Measurements from ENCODE around the gene KCTD18. TPM values are rescaled to one million over a fixed set of nuclear protein-coding genes. Genes with fewer than 3 reads are reported as not detected.

The KCTD18 gene
- total and polyA plus RNA-seq, 10 of the 15 experiments (the other 5 are each of a cell fraction or from before 2014, with no cell fraction given) = 1.4 to 16.9 (median 12.5) TPM

DNA sequence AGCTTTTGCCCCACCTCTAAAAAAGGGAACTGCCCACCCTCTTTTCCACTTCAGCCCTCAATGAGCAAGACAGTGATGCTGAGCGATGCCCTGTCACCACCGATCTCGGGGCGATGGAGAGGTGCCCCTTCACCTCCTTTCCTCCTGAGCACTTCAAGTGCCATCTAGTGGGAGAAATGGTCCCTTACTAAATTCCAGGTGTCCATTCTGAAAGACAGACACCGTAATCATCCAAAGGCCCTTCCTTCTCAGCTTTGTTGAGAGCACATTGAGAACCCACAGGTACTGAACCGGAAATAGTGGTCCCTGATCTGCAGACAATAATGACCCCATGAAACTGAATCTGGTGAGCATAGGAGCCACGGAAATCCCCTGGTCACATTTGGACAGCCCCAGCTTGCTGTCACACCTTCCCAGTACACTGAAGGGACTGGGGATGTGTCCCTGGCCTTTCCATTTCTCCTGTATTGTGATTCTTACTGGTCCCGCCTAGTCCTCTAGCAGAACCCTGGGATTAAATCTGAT lies 38.5 kb downstream of the KCTD18 start:
- peak; percentile 88 for ATAC-seq
- POLR2A ChIA-PET = interaction anchor here (0.8 to 1.4 kb wide), 5 partner anchors 10 to 517 kb away, joined by 3 to 9 read pairs (median 3); no protein-coding TSS in a partner anchor
- CTCF ChIA-PET = interaction anchor here (0.6 to 4.9 kb wide), 21 partner anchors 10 to 766 kb away, joined by 3 to 147 read pairs (median 5); partner anchors contain the start of gene SPATS2L
- TF ChIP-seq NFIC (IDR thresholded peaks at IDR 0.05; ENCODE audit: low read depth, low read length) (peak; percentile 95), BRCA1 (IDR thresholded peaks at IDR 0.05; ENCODE audit: low read depth, low read length) (no peak), IKZF1 (conservative IDR thresholded peaks at IDR 0.05) (peak; percentile 91), ZSCAN29 (IDR thresholded peaks at IDR 0.05) (0 out of 2 replicates have a peak, but pooled peaks have one; percentile 25), RFX5 (IDR thresholded peaks at IDR 0.05; ENCODE audit: low read depth, low read length) (no peak), RUNX3 (IDR thresholded peaks at IDR 0.05; ENCODE audit: low read length) (peak; percentile 97), EZH2 (IDR thresholded peaks at IDR 0.05; ENCODE audit: borderline replicate concordance, control insufficient read depth, low read depth, low read length) (no peak), MYC (IDR thresholded peaks at IDR 0.05; ENCODE audit: insufficient read depth, insufficient read length, insufficient replicate concordance, low read length, severe bottlenecking) (no peak), BMI1 (IDR thresholded peaks at IDR 0.05; ENCODE audit: borderline replicate concordance) (peak; percentile 65; the same call in 1 of the 2 replicates), TBL1XR1 (IDR thresholded peaks at IDR 0.05; ENCODE audit: low read depth, low read length) (peak; percentile 82), SMARCA5 (IDR thresholded peaks at IDR 0.05) (peak; percentile 56; the same call in 1 of the 2 replicates), JUNB (IDR thresholded peaks at IDR 0.05) (peak; percentile 70), POU2F2 (IDR thresholded peaks at IDR 0.05; ENCODE audit: borderline replicate concordance, low read depth, low read length) (peak; percentile 89; the same call in 2 of the 3 replicates), RELA (IDR thresholded peaks at IDR 0.05; ENCODE audit: borderline replicate concordance, partially characterized antibody) (peak; percentile 98), FOXM1 (IDR thresholded peaks at IDR 0.05; ENCODE audit: low read depth, low read length) (peak; percentile 92), BACH1 (IDR thresholded peaks at IDR 0.05; ENCODE audit: borderline replicate concordance) (peak; percentile 79; the same call in 1 of the 2 replicates), EP300 (IDR thresholded peaks at IDR 0.05; ENCODE audit: borderline replicate concordance in 1 of 2, control insufficient read depth in 1 of 2, low read depth in 2 of 2, low read length in 2 of 2) (peak; percentile 89 to 90), ETV6 (conservative IDR thresholded peaks at IDR 0.05 in 1 of 2, IDR thresholded peaks at IDR 0.05 in 1 of 2; ENCODE audit: borderline replicate concordance in 1 of 2, low read depth in 1 of 2) (peak in 1 of 2 experiments; percentile 88; a peak in 2 of 4 replicates), CREB1 (IDR thresholded peaks at IDR 0.05; ENCODE audit: low read depth) (peak; percentile 42; the same call in 1 of the 2 replicates)
- TF ChIP-seq, protein P1, sequence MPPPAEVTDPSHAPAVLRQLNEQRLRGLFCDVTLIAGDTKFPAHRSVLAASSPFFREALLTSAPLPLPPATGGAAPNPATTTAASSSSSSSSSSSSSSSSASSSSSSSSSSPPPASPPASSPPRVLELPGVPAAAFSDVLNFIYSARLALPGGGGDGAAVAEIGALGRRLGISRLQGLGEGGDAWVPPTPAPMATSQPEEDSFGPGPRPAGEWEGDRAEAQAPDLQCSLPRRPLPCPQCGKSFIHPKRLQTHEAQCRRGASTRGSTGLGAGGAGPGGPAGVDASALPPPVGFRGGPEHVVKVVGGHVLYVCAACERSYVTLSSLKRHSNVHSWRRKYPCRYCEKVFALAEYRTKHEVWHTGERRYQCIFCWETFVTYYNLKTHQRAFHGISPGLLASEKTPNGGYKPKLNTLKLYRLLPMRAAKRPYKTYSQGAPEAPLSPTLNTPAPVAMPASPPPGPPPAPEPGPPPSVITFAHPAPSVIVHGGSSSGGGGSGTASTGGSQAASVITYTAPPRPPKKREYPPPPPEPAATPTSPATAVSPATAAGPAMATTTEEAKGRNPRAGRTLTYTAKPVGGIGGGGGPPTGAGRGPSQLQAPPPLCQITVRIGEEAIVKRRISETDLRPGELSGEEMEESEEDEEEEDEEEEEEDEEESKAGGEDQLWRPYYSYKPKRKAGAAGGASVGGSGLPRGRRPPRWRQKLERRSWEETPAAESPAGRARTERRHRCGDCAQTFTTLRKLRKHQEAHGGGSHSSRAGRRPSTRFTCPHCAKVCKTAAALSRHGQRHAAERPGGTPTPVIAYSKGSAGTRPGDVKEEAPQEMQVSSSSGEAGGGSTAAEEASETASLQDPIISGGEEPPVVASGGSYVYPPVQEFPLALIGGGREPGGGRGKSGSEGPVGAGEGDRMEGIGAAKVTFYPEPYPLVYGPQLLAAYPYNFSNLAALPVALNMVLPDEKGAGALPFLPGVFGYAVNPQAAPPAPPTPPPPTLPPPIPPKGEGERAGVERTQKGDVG (CRISPR knock-in tag; IDR thresholded peaks at IDR 0.05) = no peak

More for the DNA sequence above, 38.5 kb downstream of the KCTD18 start:
- intact Hi-C loops (cut with micrococcal nuclease; ENCODE audit: unreplicated experiment) (loop anchor here (1.0 to 2.0 kb wide), 3 partner anchors 17 to 491 kb away; partner anchors contain the start of gene SPATS2L), in situ Hi-C loops (cut with MboI) (loop anchor here (5.0 kb wide), 1 partner anchor 494 kb away; no protein-coding TSS in a partner anchor)
- Histone ChIP-seq H4K20me1 (ENCODE audit: control insufficient read depth, insufficient read depth) (no peaks in the 10 kb centered on the region), H3K79me2 (ENCODE audit: control insufficient read depth, insufficient read depth, low read length) (no peaks in the 10 kb centered on the region), H3K4me3 (no peak overlapping the region), H3K4me2 (ENCODE audit: control insufficient read depth, insufficient read depth) (peak overlapping the region; percentile 77), H3K36me3 (ENCODE audit: control insufficient read depth in 2 of 2, insufficient read depth in 2 of 2, low read length in 1 of 2) (peaks cover 0 to 4% of the 10 kb centered on the region in 2 experiments), H3K9me3 (replicated peaks; ENCODE audit: control insufficient read depth, insufficient read depth, low read length) (no peaks in the 10 kb centered on the region), H3K4me1 (ENCODE audit: control insufficient read depth, insufficient read depth, low read length) (peaks cover 30% of the 10 kb centered on the region), H3K9ac (ENCODE audit: control insufficient read depth, insufficient read depth, low read length) (no peak overlapping the region), H3K27me3 (replicated peaks in 1 of 2; ENCODE audit: control insufficient read depth in 2 of 2, insufficient read depth in 2 of 2, low read length in 1 of 2) (no peaks in the 10 kb centered on the region), H2AFZ (ENCODE audit: control insufficient read depth, low read depth, low read length) (no peak overlapping the region; the same call in 1 of the 2 replicates), H3K27ac (ENCODE audit: control insufficient read depth, insufficient read depth) (peak overlapping the region; percentile 61)
- ChIA-PET SMC1A (ENCODE audit: uncharacterized antibody, unreplicated experiment) (interaction anchor here (0.8 to 5.3 kb wide), 17 partner anchors 10 to 493 kb away, joined by 3 to 74 read pairs (median 4); partner anchors contain the start of gene SPATS2L), RAD21 (ENCODE audit: unreplicated experiment) (interaction anchor here (0.8 to 5.5 kb wide), 12 partner anchors 9 to 516 kb away, joined by 3 to 91 read pairs (median 7); partner anchors contain the start of genes SPATS2L and TYW5)
- whole genome bisulfite sequencing (ENCODE audit: insufficient coverage, insufficient replicate concordance, low lambda C conversion rate, missing lambda C conversion rate) = 13% methylated on average over 8 of the region's 8 CpGs
- no TSS peak for BruUV-seq (replicated peaks)
- peak; percentile 93 for DNase-seq (ENCODE audit: low read depth, low spot score)
- peak; percentile 95 for FAIRE-seq
